ENCODE results near the gene FAM110A. TPM values are rescaled to one million over a fixed set of nuclear protein-coding genes. Genes with fewer than 3 reads are reported as not detected.

Gene FAM110A
- total RNA-seq, 4 donors from 2014 or later: 15.3 to 46.6 (median 27.1) TPM

- Histone ChIP-seq H3K27me3 (peaks cover 0 to 2% (median 0%) of the 10 kb centered on the region in 4 donors), H3K36me3 (no peaks in the 10 kb centered on the region), H3K9me3 (no peaks in the 10 kb centered on the region), H3K4me3 (no peak overlapping the region), H3K27ac (no peak overlapping the region), H3K4me1 (no peaks in the 10 kb centered on the region)
- WGBS, 2 donors: 66 to 67% methylated on average over 6 of the region's 6 CpGs
- TF ChIP-seq, protein P1, sequence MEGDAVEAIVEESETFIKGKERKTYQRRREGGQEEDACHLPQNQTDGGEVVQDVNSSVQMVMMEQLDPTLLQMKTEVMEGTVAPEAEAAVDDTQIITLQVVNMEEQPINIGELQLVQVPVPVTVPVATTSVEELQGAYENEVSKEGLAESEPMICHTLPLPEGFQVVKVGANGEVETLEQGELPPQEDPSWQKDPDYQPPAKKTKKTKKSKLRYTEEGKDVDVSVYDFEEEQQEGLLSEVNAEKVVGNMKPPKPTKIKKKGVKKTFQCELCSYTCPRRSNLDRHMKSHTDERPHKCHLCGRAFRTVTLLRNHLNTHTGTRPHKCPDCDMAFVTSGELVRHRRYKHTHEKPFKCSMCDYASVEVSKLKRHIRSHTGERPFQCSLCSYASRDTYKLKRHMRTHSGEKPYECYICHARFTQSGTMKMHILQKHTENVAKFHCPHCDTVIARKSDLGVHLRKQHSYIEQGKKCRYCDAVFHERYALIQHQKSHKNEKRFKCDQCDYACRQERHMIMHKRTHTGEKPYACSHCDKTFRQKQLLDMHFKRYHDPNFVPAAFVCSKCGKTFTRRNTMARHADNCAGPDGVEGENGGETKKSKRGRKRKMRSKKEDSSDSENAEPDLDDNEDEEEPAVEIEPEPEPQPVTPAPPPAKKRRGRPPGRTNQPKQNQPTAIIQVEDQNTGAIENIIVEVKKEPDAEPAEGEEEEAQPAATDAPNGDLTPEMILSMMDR (IDR thresholded peaks at IDR 0.05): no peak
- TF ChIP-seq POLR2A (IDR thresholded peaks at IDR 0.05): no peak
- intact Hi-C loops (cut with DNase I): no loop called here
- DNase-seq: no peak
Observed at GRCh38 chr20:821046-821730, 12.3 kb upstream of the FAM110A start.

DNA sequence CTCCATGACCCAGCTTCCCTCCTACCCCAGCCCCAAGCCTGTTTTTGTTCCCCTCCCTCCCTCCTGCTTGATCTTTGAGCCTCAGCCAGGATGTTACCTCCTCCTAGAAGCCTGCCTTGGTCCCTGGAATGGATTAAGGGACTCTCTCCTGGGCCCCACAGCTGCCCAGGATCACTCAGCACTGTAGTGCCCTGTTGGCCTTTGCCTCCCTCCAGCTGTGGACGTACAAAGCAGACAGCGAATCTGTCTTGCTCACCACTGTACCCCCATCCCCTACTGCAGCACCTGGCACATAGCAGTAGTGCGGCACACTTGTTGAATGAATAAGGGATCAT lies 11.8 kb upstream of the FAM110A start:
- DNase-seq: no peak
- Histone ChIP-seq H3K9me3 (no peaks in the 10 kb centered on the region), H3K4me1 (no peaks in the 10 kb centered on the region), H3K27ac (no peak overlapping the region), H3K4me3 (no peak overlapping the region), H3K27me3 (no peaks in the 10 kb centered on the region), H3K36me3 (no peaks in the 10 kb centered on the region)
- TF ChIP-seq, protein P1 (IDR thresholded peaks at IDR 0.05): no peak
- WGBS, 2 donors: 78 to 92% methylated on average over 3 of the region's 3 CpGs
- intact Hi-C loops (cut with DNase I): no loop called here

DNA sequence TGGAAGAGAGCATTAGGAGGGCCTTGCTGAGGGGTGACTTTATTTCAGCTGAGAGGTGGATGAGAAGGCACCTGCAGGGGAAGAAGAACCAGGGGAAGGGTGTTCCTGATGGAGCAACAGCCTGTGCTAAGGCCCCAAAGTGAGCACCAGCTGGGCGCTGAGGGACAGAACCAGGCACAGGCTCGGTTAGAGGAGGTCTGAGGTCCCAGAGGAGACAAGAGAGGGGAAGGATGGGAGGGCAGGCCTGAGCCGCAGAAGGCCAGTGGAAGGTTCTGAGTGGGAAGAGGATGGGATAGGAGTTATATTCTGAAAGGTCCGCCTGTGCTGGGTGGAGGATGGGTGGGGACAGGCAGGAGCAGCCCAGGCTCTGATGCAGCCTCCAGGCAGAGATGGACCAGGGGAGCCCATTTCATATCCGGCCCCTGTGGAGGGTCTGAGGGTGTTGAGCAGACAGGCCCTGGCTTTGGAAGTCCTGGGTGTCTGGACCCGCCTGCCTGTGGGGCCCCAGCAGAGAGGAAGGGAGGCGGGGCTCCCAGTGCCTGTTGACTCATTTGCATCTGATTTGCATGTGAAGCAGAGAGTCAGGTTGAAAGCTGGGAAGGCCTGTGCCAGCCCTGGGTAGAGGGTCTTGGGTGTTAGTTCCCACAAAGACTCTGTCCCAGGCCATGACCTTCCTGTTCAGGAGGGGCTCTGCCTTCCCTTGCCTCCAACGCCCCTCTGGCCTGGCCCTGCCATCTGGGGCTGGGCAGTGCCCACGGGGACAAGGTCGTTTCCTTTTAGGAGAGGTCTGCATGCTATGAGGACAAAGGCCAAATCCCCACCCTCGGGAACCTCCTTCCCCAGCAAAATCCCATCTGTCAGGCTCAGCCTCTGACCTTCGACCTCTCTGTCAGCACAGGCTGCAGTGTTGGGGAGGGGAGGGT lies 10.6 kb upstream of the FAM110A start:
- no peaks in the 10 kb centered on the region for H3K4me1 ChIP-seq
- no peaks in the 10 kb centered on the region for H3K27me3 ChIP-seq
- no peak overlapping the region for H3K27ac ChIP-seq
- DNase-seq: no peak
- no peak for TF ChIP-seq POLR2A (IDR thresholded peaks at IDR 0.05)
- TF ChIP-seq, protein P1 (IDR thresholded peaks at IDR 0.05): no peak
- intact Hi-C loops (cut with DNase I): no loop called here
- H3K36me3 ChIP-seq: no peaks in the 10 kb centered on the region
- H3K9me3 ChIP-seq: no peaks in the 10 kb centered on the region
- H3K4me3 ChIP-seq: no peak overlapping the region
- WGBS, 2 donors: 87 to 89% methylated on average over 5 to 7 of the region's 12 CpGs

DNA sequence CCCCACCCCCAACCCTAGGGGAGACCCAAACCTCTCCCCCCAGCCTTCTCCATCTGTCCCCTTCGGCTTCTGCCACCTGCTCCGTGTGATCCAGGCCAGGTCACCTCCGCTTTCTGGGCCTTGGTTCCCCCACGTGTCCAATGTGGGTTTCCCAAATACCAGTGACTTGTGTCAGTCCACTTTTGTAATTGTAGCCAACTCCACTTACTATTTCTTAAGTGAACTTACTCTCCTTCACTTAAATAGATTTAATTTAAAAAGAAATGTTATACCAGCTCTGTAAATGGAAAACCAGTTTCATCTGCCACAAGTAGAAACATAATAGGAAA lies 10.0 kb upstream of the FAM110A start:
- intact Hi-C loops (cut with DNase I): no loop called here
- H3K4me1 ChIP-seq: no peaks in the 10 kb centered on the region
- H3K9me3 ChIP-seq: no peaks in the 10 kb centered on the region
- no peak overlapping the region for H3K4me3 ChIP-seq
- H3K36me3 ChIP-seq: no peaks in the 10 kb centered on the region
- WGBS, 2 donors: 74 to 91% methylated on average over 4 of the region's 4 CpGs
- TF ChIP-seq POLR2A (IDR thresholded peaks at IDR 0.05): no peak
- TF ChIP-seq, protein P1 (IDR thresholded peaks at IDR 0.05): no peak
- H3K27me3 ChIP-seq: no peaks in the 10 kb centered on the region
- DNase-seq: no peak
- H3K27ac ChIP-seq: no peak overlapping the region

GRCh38 chr20:824490-824889 lies 9.0 kb upstream of the FAM110A start:
- intact Hi-C loops (cut with DNase I): no loop called here

More at GRCh38 chr20:824490-824889, 9.0 kb upstream of the FAM110A start:
- Histone ChIP-seq H3K4me3 (no peak overlapping the region), H3K9me3 (no peaks in the 10 kb centered on the region), H3K36me3 (no peaks in the 10 kb centered on the region), H3K27me3 (no peaks in the 10 kb centered on the region), H3K4me1 (peaks cover 0 to 5% (median 0%) of the 10 kb centered on the region in 3 donors), H3K27ac (no peak overlapping the region)
- 96 to 98% methylated on average over 4 of the region's 4 CpGs for WGBS, 2 donors
- DNase-seq: no peak
- TF ChIP-seq, protein P1 (IDR thresholded peaks at IDR 0.05): no peak
- TF ChIP-seq POLR2A (IDR thresholded peaks at IDR 0.05): no peak
